Neural progenitor cell (in vitro differentiated cells): ENCODE results near the gene VTI1A. TPM values are rescaled to one million over a fixed set of nuclear protein-coding genes. Genes with fewer than 3 reads are reported as not detected.
A peak's percentile ranks its signal among the peaks of the same experiment; 100 is the strongest.

Experiments
- DNase-seq: peaks from one replicate; pipeline ENCODE4 v3.0.0-alpha.2; 2016; ENCODE audit warnings: low spot score
- H2AFZ ChIP-seq: fragments of 200-600 bp; sonication (generic); replicated peaks from 2 replicates; pipeline ENCODE4 v1.6.1; 2016; ENCODE audit warnings: antibody characterized with exemption
- H3F3A ChIP-seq: fragments of 200-600 bp; sonication (generic); 2 replicates; pipeline ENCODE4 v1.6.1; 2016; ENCODE audit warnings: antibody characterized with exemption, low read depth
- H3K27ac ChIP-seq: fragments of 200-600 bp; sonication (generic); 2 replicates; pipeline ENCODE4 v1.5.1; 2016; ENCODE audit warnings: mild to moderate bottlenecking
- H3K27me3 ChIP-seq: fragments of 200-600 bp; sonication (generic); 2 replicates; pipeline ENCODE4 v1.6.1; 2016; ENCODE audit warnings: mild to moderate bottlenecking, moderate library complexity
- H3K36me3 ChIP-seq: fragments of 200-600 bp; sonication (generic); 2 replicates; pipeline ENCODE4 v1.5.1; 2016
- H3K4me1 ChIP-seq: fragments of 200-600 bp; sonication (generic); 2 replicates; pipeline ENCODE4 v1.6.1; 2016; ENCODE audit warnings: mixed run types
- H3K4me2 ChIP-seq: fragments of 200-600 bp; sonication (generic); 2 replicates; pipeline ENCODE4 v1.6.1; 2016
- H3K4me3 ChIP-seq: fragments of 200-600 bp; sonication (generic); 2 replicates; pipeline ENCODE4 v1.5.1; 2016
- H3K79me2 ChIP-seq: fragments of 200-600 bp; sonication (generic); 2 replicates; pipeline ENCODE4 v1.6.1; 2016; ENCODE audit warnings: low read depth
- H3K9ac ChIP-seq: fragments of 200-600 bp; sonication (generic); 2 replicates; pipeline ENCODE4 v1.6.1; 2016
- H3K9me3 ChIP-seq: fragments of 200-600 bp; sonication (generic); 2 replicates; pipeline ENCODE4 v1.5.1; 2016; ENCODE audit warnings: low read depth
- H4K20me1 ChIP-seq: fragments of 200-600 bp; sonication (generic); 2 replicates; pipeline ENCODE4 v1.6.1; 2016; ENCODE audit warnings: low read depth
- H3K27ac Mint-ChIP-seq: 3 replicates; pipeline ENCODE4 v1.8.0; 2021; ENCODE audit warnings: mixed read lengths
- H3K27me3 Mint-ChIP-seq: 2 replicates; pipeline ENCODE4 v1.8.0; 2022; ENCODE audit warnings: low read depth, mild to moderate bottlenecking, inconsistent platforms, moderate library complexity, mixed read lengths; ENCODE audit not compliant: insufficient read depth
- H3K36me3 Mint-ChIP-seq: 3 replicates; pipeline ENCODE4 v1.8.0; 2021; ENCODE audit warnings: mixed read lengths
- H3K4me1 Mint-ChIP-seq: 3 replicates; pipeline ENCODE4 v1.8.0; 2021; ENCODE audit warnings: mixed read lengths
- H3K4me3 Mint-ChIP-seq: 3 replicates; pipeline ENCODE4 v1.8.0; 2021; ENCODE audit warnings: mild to moderate bottlenecking, moderate library complexity, mixed read lengths
- H3K9me3 Mint-ChIP-seq: 3 replicates; pipeline ENCODE4 v1.8.0; 2020; ENCODE audit warnings: mixed read lengths
- EZH2 ChIP-seq: fragments of 200-600 bp; sonication (generic); IDR thresholded peaks from 2 replicates; pipeline ENCODE4 v1.6.1; 2017; ENCODE audit warnings: antibody characterized with exemption, mild to moderate bottlenecking, moderate library complexity
- EZH2phosphoT487 ChIP-seq: fragments of 200-600 bp; sonication (generic); IDR thresholded peaks from 2 replicates; pipeline ENCODE4 v1.6.1; 2017; ENCODE audit warnings: antibody characterized with exemption
- total RNA-seq: library from RNA; depleted of rRNA; stranded (reverse); fragments of >200 nt; gene quantifications from 2 replicates; pipeline ENCODE4 v1.2.3, GENCODE V29; 2015; ENCODE audit warnings: low replicate concordance
- TF ChIP-seq, protein P1 (sequence below): fragments of 200-600 bp; sonication (generic); IDR thresholded peaks from 2 replicates; pipeline ENCODE4 v1.5.1; 2017; ENCODE audit warnings: antibody characterized with exemption, mild to moderate bottlenecking

Gene VTI1A
- total RNA-seq, 1 donor from 2014 or later, result 28.8 TPM

- H3K27ac ChIP-seq, result no peak overlapping the region
- H3K27me3 Mint-ChIP-seq, result peaks cover 7% of the 10 kb centered on the region
- peaks cover 18% of the 10 kb centered on the region for H3K9me3 Mint-ChIP-seq
- peaks cover 15% of the 10 kb centered on the region for H3K4me1 ChIP-seq
- peaks cover 4% of the 10 kb centered on the region for H3K9me3 ChIP-seq
- H2AFZ ChIP-seq, result no peak overlapping the region
- no peak overlapping the region for H3K4me2 ChIP-seq
- H3K4me3 ChIP-seq, result no peak overlapping the region
- H3K4me1 Mint-ChIP-seq, result peaks cover 12% of the 10 kb centered on the region
- TF ChIP-seq EZH2, result no peak
- TF ChIP-seq EZH2phosphoT487, result no peak
- TF ChIP-seq, protein P1, sequence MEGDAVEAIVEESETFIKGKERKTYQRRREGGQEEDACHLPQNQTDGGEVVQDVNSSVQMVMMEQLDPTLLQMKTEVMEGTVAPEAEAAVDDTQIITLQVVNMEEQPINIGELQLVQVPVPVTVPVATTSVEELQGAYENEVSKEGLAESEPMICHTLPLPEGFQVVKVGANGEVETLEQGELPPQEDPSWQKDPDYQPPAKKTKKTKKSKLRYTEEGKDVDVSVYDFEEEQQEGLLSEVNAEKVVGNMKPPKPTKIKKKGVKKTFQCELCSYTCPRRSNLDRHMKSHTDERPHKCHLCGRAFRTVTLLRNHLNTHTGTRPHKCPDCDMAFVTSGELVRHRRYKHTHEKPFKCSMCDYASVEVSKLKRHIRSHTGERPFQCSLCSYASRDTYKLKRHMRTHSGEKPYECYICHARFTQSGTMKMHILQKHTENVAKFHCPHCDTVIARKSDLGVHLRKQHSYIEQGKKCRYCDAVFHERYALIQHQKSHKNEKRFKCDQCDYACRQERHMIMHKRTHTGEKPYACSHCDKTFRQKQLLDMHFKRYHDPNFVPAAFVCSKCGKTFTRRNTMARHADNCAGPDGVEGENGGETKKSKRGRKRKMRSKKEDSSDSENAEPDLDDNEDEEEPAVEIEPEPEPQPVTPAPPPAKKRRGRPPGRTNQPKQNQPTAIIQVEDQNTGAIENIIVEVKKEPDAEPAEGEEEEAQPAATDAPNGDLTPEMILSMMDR, result no peak
- peaks cover 7% of the 10 kb centered on the region for H3K36me3 Mint-ChIP-seq
- no peaks in the 10 kb centered on the region for H4K20me1 ChIP-seq
- no peaks in the 10 kb centered on the region for H3K27me3 ChIP-seq
- no peak for DNase-seq
- no peak overlapping the region for H3K27ac Mint-ChIP-seq
- no peaks in the 10 kb centered on the region for H3K79me2 ChIP-seq
- no peak overlapping the region for H3K9ac ChIP-seq
- no peaks in the 10 kb centered on the region for H3K36me3 ChIP-seq
- H3F3A ChIP-seq, result peaks cover 4% of the 10 kb centered on the region
- H3K4me3 Mint-ChIP-seq, result no peak overlapping the region
Observed at GRCh38 chr10:112848228-112848627, 401.2 kb downstream of the VTI1A start.

DNA sequence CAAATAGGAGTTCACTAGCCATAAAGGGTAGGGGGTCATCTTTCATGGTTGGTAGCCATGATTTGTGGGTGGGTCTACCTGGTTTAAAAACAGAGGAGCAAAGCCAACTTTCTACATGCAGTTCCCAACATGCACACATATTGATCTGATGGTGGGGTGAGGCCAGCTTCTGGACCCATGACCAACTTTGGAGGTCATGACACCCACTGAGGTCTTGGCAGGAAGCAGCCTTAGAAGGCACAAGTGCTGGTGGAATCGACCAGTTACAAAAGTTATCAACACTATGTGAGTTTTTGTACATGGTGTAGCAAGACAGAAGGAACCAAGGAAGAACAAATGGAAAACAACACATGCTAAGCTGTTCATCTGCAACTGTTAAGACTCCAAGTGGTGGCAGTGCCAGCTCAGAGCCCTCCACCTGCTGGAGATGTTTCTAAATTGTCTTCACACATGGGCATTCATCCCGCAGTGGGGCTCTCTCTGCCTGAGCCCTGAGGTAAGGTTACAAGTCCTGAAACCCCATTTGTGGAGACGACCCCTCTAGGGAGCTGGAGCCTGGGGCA is 401.9 kb downstream of the VTI1A start:
- H3K4me1 Mint-ChIP-seq, result peaks cover 12% of the 10 kb centered on the region
- TF ChIP-seq EZH2phosphoT487 (no peak), EZH2 (no peak)
- TF ChIP-seq, protein P1, result no peak

GRCh38 chr10:112849546-112849945 is 402.5 kb downstream of the VTI1A start:
- Mint-ChIP-seq H3K4me1 (peaks cover 12% of the 10 kb centered on the region), H3K27ac (peak overlapping the region; percentile 74), H3K27me3 (peaks cover 5% of the 10 kb centered on the region), H3K9me3 (peaks cover 17% of the 10 kb centered on the region), H3K4me3 (peak overlapping the region; percentile 30), H3K36me3 (peaks cover 7% of the 10 kb centered on the region)
- H3K36me3 ChIP-seq, result no peaks in the 10 kb centered on the region
- H3F3A ChIP-seq, result peaks cover 4% of the 10 kb centered on the region
- no peak for DNase-seq
- H3K9me3 ChIP-seq, result peaks cover 4% of the 10 kb centered on the region
- no peak overlapping the region for H3K27ac ChIP-seq
- H3K4me3 ChIP-seq, result no peak overlapping the region
- H3K79me2 ChIP-seq, result no peaks in the 10 kb centered on the region
- no peak overlapping the region for H3K9ac ChIP-seq
- H2AFZ ChIP-seq, result no peak overlapping the region
- H3K27me3 ChIP-seq, result no peaks in the 10 kb centered on the region
- H3K4me2 ChIP-seq, result peak overlapping the region; percentile 38
- H3K4me1 ChIP-seq, result peaks cover 16% of the 10 kb centered on the region
- no peaks in the 10 kb centered on the region for H4K20me1 ChIP-seq
- TF ChIP-seq EZH2phosphoT487 (no peak), EZH2 (no peak)
- TF ChIP-seq, protein P1, result no peak

More for the DNA sequence above, 401.9 kb downstream of the VTI1A start:
- Mint-ChIP-seq H3K27ac (no peak overlapping the region), H3K27me3 (peaks cover 7% of the 10 kb centered on the region), H3K4me3 (no peak overlapping the region), H3K9me3 (peaks cover 18% of the 10 kb centered on the region), H3K36me3 (peaks cover 7% of the 10 kb centered on the region)
- DNase-seq, result no peak
- H3K4me1 ChIP-seq, result peaks cover 15% of the 10 kb centered on the region
- peaks cover 4% of the 10 kb centered on the region for H3F3A ChIP-seq
- no peak overlapping the region for H3K4me3 ChIP-seq
- H3K4me2 ChIP-seq, result no peak overlapping the region
- H3K9me3 ChIP-seq, result peaks cover 4% of the 10 kb centered on the region
- H3K9ac ChIP-seq, result no peak overlapping the region
- no peaks in the 10 kb centered on the region for H3K79me2 ChIP-seq
- H2AFZ ChIP-seq, result no peak overlapping the region
- no peaks in the 10 kb centered on the region for H3K36me3 ChIP-seq
- no peaks in the 10 kb centered on the region for H3K27me3 ChIP-seq
- H3K27ac ChIP-seq, result no peak overlapping the region
- H4K20me1 ChIP-seq, result no peaks in the 10 kb centered on the region
